ENCODE results near the gene TMEM33.

GRCh38 chr4:41990365-41991111 lies 55.3 kb downstream of the TMEM33 start, which contains the start of gene SLC30A9:
- TF ChIP-seq, protein P1, sequence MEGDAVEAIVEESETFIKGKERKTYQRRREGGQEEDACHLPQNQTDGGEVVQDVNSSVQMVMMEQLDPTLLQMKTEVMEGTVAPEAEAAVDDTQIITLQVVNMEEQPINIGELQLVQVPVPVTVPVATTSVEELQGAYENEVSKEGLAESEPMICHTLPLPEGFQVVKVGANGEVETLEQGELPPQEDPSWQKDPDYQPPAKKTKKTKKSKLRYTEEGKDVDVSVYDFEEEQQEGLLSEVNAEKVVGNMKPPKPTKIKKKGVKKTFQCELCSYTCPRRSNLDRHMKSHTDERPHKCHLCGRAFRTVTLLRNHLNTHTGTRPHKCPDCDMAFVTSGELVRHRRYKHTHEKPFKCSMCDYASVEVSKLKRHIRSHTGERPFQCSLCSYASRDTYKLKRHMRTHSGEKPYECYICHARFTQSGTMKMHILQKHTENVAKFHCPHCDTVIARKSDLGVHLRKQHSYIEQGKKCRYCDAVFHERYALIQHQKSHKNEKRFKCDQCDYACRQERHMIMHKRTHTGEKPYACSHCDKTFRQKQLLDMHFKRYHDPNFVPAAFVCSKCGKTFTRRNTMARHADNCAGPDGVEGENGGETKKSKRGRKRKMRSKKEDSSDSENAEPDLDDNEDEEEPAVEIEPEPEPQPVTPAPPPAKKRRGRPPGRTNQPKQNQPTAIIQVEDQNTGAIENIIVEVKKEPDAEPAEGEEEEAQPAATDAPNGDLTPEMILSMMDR (conservative IDR thresholded peaks at IDR 0.05; ENCODE audit: low read depth, low read length), result no peak; the same call in 1 of the 2 replicates
- no peak for TF ChIP-seq EZH2 (IDR thresholded peaks at IDR 0.05; ENCODE audit: low read length, unreplicated experiment)

Measured in PC-3 (cell line).